ENCODE results near the gene BARD1.
"Not testable (repeated sequence)": the region's sequence is repeated elsewhere in the genome, so short reads cannot be mapped to it uniquely, and the experiment has no call there.

BARD1 gene

DNA sequence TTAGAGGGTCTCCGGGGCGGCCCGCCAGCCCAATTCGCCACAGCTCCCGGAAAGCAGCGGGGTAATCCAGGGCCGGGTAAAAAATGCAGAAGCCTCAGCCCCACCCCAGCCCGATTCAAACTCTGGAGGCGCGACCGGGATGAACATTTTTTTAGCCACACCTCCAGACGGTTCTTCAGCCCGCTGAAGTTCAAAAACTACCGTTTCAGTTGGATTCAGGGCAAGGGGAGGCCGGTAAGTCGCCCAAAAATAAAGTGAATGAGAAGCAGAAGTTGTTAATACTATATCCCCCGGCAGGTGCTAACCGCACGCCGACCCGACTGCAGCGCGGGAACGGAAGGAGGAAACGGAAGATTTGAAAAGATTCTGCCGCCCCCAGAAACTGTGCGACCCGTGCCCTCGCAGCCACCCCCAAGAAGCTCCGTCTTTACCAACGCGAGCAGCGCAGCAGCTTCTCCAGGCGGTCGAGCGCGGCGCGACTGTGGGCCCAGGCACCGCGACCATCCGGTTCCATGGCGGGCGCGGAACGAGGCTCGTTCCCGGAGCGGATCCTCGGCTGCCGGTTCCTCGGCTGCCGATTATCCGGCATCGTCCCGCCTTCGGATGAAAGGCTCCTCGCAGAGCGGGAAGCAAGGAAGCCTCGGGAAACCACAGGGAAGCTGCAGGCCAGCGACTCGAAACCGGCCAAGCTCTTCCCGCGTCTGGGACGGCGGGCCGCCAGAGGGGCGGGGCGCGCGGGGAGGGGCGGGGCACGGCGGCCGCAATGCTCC is at the start of gene BARD1:
Gene BARD1 (minus strand): TSS at position 703 of the 770 bp plus-strand sequence. CDS start 114 bp downstream, at position 589.
- peak; percentile 60 for DNase-seq

DNA sequence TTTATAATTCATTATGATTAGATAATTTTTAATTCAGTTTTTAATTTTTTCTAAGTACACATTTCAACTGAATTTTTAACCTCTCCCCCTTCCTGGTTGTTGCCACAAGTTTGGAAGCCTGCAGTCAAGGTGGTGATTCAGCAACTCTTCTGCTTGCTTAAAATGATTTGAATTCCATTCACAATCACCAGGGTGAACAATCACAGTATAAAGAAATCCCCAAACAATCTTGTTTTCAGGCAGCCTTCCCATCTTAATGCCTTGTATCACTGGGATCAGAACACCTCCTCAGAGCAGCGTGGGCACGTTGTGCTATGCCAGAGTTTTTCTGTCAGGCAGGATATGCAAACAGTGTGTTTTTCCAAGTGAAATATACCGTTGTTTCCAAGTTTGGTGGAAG is 46.7 kb upstream of the BARD1 start:
- no peak for DNase-seq

DNA sequence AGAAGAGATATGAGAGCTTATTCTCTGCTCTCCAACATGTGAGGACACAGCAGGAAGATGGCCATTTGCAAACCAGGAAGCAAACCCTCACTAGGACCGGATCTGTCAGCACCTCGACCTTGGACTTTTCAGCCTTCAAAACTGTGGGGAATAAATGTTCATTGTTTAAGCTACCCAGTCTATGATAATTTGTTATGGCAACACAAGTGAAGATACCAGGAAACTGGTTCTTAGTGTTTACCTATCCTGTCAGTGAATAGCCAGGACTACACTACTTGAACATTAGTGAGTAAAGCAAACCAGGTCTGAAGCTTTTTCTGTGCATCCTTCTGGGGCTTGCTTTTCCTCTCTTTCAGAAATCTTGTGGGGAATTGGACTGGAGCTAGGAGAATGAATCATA is 44.4 kb upstream of the BARD1 start:
- DNase-seq: no peak

DNA sequence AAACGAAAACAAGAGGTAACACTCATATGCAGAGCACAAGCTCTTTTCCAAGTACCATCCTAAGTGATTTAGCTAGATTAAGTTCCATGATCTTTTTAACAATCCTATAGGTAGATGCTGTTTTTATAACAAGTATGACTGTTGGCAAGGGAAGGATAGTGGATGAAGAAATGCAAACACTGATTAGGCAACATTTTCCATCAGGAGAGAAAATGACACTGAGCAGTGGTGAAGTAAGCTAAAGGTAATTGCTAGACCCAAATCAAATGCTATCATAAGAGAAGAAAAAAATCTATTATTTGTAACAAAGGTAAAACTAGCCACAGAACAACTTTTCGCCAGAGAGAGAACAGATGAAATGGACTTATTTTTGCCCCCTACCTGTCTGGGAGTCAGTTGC is 34.3 kb upstream of the BARD1 start:
- no peak for DNase-seq

DNA sequence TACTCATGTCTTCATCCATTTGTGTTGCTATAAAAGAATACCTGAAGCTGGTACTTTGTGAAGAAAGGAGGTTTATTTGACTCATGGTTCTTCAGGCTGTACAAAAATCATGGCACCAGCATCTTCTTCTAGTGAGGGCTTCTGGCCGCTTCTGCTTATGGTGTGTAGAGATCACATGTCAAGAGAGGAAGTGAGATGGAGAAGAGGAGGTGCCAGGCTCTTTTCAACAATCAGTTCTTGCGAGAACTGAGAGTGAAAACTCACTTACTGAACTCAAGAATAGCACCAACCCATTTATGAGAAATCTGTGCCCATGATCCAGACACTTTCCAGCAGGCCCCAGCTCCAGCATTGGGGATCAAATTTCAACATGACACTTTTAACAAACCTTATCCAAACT is 30.0 kb upstream of the BARD1 start:
- DNase-seq: no peak

DNA sequence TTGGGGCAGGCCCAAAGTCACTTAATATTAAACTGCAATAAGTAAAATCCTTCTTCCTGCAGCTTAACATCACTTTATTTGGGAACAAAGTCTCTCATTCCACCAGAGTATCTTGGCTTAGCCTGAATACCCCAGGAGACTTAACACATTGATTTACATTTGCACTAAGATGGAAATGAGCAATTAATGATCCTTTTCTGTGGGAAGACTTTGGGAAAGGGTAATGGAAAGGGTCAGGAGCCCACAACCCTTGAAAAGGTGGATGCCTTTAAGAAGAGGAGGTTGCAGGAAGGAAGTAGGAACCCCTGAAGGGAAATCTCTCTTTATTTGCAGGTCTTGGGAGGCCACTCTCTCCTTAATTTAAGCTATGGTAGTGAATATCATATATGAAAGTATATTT is 28.0 kb upstream of the BARD1 start:
- no peak for DNase-seq

DNA sequence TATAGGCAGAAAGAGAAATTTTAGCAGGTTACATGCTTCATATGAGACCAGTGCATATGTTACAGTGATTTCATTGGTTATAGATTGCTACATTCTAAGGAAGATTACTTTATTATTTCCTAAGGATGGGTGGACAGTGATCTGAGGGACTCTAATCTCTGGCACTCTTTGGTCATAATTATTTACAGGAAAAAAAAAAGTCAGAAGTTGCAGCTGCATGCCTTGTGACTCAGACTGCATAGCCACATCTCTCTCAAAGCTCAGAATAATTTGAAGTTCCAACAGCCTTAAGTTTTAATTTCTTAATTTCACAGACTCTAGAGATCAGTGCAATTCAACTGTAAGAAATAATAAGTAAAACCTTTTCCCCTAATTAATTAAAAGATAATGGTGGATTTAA is 27.1 kb upstream of the BARD1 start:
- no peak for DNase-seq

DNA sequence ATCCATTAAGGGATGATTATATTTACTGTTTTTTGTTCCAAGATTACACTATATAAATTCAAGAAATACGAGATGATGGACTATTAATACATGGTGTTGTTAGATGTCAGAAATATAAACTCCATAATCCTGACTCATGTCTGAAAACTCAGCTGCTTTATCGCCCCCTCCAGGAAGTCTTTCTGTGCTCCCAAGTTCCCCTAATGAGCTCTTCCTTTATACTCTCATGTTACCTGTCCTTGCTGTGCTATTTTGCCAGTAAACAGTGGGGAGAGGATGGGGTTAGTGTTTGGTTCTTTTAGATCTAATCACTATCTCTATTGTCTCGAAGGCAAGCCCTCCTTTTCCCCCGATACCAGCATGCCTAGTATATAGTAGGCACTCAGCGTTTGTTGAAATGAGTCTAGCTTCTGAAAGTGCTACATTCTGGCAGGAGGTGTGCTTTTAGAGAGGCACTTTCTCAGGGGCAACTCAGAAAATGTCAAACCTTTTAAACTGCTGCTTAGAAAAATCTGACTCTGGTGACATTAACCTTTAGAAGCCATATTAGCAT is 21.4 kb upstream of the BARD1 start:
- DNase-seq: no peak

DNA sequence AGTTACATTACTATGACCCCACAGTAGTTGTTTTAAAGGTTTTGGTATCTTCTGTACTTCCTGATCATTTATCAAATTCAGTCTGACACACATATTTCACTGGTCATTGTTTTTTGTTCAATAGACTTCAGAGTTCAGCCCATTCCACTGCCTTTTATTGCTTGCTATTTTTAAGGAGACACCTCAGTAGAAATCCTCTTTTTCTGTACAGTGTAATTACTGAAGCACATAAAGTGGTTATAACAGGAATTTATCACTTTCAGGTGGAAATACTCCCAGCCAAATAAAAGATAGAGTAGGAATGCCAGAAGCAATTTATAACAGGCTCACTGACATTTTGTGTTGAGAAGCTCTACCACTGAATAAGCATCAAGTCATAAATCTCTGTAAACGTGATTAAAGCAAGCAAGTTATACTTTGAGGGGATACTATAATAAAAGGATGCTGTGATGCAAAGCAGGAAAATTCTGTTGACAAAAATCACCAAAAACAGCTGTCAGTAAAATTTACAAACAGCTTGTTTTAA is 6.6 kb upstream of the BARD1 start:
- DNase-seq: no peak

DNA sequence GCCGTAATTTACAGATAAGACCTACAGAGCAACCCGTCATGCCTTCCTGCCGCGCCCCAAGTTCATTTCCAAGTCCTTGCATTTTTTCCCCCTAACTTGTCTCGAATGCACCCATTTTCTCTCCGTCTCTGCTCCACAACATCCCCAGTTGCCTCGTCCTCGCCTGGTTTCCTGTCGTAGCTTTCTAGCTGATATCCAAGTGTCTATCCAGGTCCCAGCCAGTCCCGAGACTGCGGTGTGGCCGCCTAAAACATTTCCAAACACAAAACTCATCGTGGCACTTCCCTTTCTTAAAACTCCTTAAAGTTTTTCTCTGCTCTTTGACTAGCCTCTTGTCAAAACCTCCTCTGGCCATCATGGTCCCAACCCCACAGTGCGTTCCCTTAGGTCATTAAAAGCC is 1.2 kb upstream of the BARD1 start:
- DNase-seq: no peak

DNA sequence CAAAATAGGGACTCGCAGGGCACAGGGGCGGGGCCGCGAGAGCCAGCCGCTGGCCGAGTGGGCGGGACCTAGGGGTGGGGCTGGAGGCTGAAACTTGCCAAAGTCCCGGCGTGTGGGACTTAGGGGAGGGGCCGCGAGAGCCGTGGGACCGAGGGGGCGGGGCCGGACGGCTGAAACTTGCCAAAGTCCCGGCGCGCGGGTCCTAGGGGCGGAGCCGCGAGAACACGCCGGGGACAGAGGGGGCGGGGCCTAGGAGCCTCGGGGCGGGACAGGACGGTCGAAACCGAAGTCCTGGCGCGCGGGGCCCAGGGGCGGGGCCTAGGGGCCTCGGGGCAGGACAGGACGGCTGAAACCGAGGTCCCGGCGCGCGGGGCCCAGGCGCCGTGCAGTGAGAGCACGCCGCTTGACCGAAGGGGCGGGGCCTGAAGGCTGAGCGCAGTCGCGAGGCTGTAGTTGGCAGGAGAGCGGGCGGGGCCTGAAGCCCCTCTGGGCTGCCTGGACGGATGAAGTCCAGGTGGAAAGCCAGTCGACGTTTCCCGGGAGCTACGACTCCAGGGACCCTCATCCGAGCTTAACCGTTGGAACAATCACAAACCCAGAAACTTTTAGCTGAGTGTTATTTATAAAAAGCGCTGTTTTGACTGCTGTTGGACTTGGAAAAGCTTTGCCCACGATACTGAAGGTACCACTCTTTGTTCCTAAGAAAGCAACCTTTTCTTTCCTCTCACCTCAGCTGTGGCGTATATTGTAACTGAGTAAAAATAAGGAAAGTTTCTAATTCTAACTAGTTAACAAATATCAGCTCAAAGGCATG is 475 bp upstream of the BARD1 start:
- peak; percentile 96 for DNase-seq

DNA sequence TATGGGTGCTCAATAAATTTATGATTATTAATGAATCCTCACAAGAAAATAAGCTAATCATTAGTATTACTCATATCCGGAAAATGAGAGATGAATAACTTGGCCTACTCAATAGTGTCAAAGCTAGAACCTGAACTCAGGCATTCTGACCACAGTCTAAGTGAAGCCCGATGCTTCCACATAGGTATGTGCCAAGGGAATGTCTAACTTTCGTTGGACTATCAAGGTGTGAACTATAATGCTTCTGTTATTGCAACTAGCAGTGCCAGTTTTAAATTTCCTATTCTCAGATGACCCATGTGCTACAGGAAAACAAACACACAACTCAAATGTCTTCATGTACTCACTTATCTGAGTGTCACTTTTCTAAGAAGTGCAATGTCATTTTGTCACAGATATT is 1.8 kb downstream of the BARD1 start:
- no peak for DNase-seq

DNA sequence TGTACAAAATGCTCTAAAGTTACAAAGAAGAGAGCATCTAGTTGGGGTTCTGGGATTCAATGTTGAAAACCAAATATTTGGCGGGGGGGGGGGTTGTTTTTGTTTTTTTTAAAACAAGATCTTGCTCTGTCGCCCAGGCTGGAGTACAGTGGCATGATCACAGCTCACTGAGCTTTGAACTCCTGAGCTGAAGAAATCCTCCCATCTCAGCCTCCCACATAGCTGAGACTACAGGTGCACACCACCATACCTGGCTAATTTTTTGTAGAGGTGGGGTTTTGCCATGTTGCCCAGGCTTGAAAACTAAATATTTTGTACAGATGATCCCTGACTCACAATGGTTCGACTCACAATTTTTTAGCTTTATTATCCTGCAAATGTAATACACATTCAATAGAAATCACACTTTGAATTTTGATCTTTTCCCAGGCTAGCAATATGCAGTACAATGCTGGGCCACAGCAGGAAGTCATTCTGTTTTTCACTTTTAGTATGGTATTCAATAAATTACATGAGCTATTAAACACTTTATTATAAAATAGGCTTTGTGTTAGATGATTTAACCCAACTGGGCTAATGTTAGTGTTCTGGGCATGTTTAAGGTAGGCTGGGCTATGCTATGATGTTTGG is 7.6 kb downstream of the BARD1 start:
- no peak for DNase-seq

DNA sequence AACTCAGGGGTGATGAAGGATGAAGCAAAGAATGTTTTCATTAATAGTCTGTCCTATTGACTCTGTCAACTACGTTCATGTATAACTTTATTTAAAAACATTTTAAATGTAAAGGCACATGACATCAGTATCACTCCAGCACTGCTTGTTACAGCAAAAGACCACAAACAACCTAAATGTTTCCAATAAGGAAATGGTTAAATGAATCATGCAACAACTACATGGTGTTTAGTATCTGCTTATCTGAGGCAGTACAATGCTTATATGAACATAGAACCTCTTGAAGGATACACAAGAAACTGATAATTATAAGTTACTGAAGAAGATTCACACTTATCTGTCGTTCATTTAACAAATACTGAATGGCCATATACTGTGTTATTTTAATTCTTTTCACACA is 8.4 kb downstream of the BARD1 start:
- no peak for DNase-seq

DNA sequence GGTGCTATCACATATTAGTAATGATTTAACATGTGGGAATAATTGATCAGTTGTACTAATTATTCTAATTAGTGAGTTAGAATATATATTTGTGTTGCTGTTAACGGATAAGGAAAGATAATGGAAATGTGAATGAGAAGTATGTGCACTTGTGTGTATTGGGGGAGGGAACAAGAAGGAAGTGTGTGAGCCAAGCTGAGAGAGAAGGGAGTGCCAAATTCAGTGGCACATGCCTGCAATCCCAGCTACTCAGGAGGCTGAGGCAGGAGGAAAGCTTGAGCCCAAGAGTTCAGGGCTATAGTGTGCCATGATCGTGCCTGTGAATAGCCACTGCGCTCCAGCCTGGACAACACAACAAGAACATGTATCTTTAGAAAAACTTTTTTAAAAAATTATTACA is 9.3 kb downstream of the BARD1 start:
- no peak for DNase-seq

DNA sequence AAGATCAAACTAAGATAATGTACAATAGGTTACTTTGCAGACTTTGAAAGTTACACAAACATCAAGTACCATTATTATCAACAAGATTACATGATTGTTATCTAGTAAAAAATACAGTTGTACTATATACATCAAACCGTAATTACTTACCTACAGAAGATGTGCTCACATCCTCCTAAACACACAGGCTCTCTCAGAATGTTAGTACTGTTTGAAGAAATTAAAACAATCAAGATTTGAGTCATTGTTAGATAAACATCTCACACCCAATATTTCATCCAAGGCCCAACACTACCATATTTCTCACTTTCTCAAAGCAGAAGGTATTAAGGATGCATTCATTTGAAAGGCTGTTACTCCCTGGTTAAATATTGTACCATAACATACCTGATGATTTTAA is 12.6 kb downstream of the BARD1 start:
- no peak for DNase-seq

DNA sequence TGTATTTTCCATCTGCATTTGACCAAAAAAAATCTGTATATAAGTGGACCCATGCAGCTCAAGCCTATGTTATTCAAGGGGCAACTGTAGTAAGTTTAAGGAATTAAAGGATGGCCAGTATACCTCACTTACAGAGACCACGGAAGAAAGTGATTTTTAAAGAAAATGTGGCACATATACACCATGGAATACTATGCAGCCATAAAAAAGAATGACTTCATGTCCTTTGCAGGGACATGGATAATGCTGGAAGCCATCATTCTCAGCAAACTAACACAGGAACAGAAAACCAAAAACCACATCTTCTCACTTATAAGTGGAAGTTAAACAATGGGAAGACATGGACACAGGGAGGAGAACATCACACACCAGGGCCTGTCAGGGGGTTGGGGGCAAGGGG is 26.3 kb downstream of the BARD1 start:
- not testable (repeated sequence) for DNase-seq

DNA sequence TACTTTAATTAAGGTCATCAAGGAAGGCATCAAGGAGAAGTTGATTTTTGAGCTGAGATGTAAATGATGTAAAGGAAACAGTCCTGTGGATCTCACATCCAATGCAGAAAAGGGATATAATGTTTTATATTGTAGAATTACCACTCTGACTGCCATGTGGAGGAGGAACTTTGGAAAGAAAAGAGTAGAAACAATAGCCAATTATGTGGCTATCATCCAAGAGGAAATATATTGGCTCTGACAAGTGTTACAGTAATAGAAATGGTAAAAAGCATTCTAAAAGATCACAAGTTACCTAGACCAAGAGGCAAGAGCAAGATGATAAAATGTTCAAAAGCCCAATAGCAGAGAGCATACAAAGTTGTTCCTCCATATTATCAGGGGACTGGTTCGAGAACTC is 26.8 kb downstream of the BARD1 start:
- no peak for DNase-seq

DNA sequence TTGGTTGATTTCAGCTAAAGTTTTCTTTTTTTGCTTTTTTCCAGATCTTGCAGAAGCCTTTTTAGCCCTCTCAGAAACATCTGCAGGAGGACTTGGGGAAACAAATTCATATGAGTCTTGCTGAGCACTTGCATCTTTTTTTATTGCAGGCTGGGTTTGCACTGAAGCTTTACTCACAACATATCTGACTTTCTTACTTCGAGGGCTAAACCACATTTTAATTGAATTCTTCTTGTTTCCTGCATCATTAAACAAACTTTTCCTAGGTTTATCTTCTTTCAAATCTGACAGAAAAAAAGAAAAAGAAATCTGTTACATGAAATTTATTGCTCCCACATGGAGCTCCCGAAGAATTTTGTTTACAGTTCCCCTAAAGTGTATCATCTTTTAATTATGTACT is 28.3 kb downstream of the BARD1 start:
- no peak for DNase-seq

DNA sequence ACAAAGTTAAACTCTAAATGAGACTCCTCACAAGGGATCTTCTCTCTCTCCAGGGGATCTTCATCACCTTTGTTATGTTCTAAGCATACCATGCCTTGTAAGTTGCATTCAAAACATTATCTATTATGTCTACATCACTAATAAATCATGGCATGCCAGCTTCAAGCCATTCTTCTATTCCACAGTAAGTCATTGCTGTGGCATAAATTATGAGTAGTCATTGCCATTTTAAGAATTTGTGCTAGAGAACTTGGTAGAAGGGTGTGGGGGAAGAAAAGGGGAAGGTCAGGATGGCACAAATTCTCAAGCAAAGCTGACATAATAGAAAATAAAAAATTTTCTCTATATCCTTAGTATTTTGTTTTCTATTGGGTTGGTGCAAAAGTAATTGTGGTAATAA is 33.5 kb downstream of the BARD1 start:
- DNase-seq: no peak

DNA sequence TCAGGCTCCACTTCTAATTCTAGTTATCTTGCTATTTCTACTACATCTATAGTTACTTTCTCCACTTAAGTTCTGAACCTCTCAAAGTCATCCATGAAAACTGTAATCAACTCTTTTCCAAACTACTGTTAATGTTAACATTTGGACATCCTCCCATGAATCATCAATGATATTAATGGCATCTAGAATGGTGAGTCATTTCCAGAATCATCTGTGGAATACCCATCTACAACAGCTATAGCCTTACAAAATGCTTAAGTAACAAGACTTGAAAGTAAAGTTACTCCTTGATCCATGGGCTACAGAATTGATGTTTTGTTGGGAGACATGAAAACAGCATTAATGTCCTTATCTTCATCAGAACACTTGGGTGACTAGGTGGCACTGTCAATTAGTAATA is 35.4 kb downstream of the BARD1 start:
- no peak for DNase-seq

DNA sequence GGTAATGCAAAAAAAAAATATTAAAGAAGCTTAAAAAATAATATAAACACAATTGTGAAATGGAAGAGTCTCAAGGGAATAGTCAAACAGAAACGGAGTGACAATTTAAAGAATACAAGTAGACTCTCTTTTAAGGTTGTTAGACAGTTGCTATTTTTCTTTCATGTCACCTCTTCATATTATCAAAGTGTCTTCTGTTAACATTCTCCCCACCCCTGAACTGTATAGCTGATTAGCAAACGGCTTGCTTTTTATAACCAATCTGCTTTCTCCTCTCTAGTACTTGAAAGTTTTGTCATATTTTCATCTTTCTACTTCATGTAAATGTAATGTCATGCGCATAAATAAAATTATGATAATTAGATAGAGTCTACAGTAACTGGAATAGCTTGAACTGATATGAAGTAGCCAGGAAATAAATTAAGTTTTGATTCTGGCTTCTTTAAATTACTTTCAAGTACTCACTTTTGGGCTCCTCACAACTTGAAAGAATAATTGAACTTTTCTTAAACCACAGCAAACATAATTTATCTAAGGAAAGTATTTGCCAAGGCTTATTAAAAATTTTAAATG is 37.0 kb downstream of the BARD1 start:
- DNase-seq: no peak

DNA sequence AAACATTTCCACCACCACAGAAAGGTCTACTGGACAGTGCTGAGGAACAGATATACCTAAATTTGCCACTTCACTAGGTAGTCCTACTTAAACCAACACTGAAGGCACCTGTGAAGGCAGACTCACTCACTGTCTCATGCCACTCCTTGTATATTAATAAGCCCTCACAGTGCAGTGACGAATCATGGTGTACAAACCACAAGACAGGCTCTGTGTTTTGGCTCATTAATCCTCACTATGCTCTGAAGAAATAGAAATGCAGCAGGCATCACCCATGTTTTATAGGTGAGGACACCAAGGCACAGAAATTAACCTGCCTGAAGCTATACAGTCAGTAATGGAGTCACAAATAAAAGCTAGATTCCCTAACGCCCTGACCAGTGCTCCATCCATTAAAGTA is 44.3 kb downstream of the BARD1 start:
- DNase-seq: no peak
